Skin epidermis (tissue), 12 donors: ENCODE data around the gene CRKL.

Experiments
- H3K27ac ChIP-seq, 21 experiments: fragments of 200-600 bp; sonication (generic) in 11 of 21; one replicate each; pipeline ENCODE4 v1.5.0; 2020; ENCODE audit warnings: mild to moderate bottlenecking in 3 of 21, inconsistent platforms in 2 of 21, moderate library complexity in 2 of 21
- H3K4me3 ChIP-seq, 7 experiments: fragments of 200-600 bp; sonication (generic) in 2 of 7; one replicate each; pipeline ENCODE4 v1.5.0; 2020; ENCODE audit warnings: inconsistent platforms in 2 of 7, mild to moderate bottlenecking in 2 of 7, moderate library complexity in 1 of 7

CRKL gene

DNA sequence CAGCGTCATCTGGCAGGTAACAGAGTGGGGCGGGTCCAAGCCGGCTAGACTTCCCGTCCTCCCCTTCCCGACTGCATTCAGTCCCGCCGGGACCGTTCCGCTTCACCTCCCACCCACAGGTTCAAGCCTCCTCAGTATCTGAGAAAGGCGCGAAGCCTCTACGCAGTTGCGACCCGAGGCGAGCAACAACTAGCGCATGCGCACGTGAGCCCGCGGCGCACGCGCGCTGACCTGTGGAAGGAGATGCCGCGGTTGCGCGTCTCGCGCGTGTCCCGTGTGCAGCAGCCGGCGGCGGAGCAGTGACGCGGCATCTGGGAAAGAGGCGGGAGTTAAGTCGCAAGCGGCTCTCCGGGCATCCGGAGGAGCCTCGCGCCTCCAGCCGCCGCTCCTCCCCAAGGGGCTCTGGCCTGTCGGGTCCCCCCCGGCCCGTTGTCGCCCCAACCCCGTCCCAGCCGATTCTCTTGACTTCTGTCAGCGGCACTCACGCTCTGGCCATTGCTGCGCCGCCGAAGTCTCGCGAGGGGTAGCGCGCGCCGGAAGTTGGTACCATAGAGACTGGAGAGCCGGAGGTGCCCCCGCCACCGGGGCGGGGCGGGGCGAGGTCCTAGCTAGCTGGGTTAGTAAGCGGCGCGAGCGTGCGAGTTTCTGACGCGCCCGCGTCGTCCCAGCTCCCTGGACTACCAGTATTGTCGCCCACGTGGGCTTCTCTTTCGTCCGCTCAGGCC, 84.6 kb downstream of the CRKL start, which contains the start of gene THAP7:
Gene THAP7, minus strand, starts transcription at position 518 of the 725 bp plus-strand sequence. Its CDS starts 207 bp downstream, at position 311.
- Histone ChIP-seq H3K27ac (peak within 1 kb of the TSS; percentile 93 to 100 (median 99)), H3K4me3 (peak within 1 kb of the TSS; percentile 52 to 82 (median 67))
